ENCODE data around the gene FAT1.

The FAT1 gene

DNA sequence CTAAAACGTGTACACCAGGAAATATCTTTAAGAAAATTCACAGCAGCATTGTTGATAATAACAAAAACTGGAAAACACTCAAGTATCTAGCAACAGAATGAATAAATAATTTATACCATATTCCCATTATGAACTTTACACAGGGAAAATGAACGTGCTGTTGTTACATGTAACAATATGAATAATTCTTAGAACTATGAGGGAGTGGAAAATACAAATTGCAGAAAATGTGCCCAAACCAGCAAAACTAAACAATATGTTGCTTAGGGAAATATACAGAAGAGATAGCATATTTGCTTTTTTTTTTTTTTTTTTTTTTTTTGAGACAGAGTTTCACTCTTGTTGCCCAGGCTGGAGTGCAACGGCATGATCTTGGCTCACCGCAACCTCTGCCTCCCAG lies 14.8 kb upstream of the FAT1 start:
- H3K4me3 ChIP-seq (ENCODE audit: low read depth, low read length): no peak overlapping the region
- TF ChIP-seq, protein P1, sequence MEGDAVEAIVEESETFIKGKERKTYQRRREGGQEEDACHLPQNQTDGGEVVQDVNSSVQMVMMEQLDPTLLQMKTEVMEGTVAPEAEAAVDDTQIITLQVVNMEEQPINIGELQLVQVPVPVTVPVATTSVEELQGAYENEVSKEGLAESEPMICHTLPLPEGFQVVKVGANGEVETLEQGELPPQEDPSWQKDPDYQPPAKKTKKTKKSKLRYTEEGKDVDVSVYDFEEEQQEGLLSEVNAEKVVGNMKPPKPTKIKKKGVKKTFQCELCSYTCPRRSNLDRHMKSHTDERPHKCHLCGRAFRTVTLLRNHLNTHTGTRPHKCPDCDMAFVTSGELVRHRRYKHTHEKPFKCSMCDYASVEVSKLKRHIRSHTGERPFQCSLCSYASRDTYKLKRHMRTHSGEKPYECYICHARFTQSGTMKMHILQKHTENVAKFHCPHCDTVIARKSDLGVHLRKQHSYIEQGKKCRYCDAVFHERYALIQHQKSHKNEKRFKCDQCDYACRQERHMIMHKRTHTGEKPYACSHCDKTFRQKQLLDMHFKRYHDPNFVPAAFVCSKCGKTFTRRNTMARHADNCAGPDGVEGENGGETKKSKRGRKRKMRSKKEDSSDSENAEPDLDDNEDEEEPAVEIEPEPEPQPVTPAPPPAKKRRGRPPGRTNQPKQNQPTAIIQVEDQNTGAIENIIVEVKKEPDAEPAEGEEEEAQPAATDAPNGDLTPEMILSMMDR (IDR thresholded peaks at IDR 0.05; ENCODE audit: low read depth, low read length): no peak

- TF ChIP-seq, protein P1 (IDR thresholded peaks at IDR 0.05; ENCODE audit: low read depth, low read length): no peak
- H3K4me3 ChIP-seq (ENCODE audit: low read depth, low read length): no peak overlapping the region
Measured at GRCh38 chr4:186737427-186737826, 13.8 kb upstream of the FAT1 start.

- TF ChIP-seq, protein P1 (IDR thresholded peaks at IDR 0.05; ENCODE audit: low read depth, low read length): no peak
- no peak overlapping the region for H3K4me3 ChIP-seq (ENCODE audit: low read depth, low read length)
Measured at GRCh38 chr4:186736466-186736865, 12.8 kb upstream of the FAT1 start.

- TF ChIP-seq, protein P1 (IDR thresholded peaks at IDR 0.05; ENCODE audit: low read depth, low read length): no peak
- H3K4me3 ChIP-seq (ENCODE audit: low read depth, low read length): no peak overlapping the region
Measured at GRCh38 chr4:186734251-186734650, 10.6 kb upstream of the FAT1 start.

- H3K4me3 ChIP-seq (ENCODE audit: low read depth, low read length): no peak overlapping the region
- TF ChIP-seq, protein P1 (IDR thresholded peaks at IDR 0.05; ENCODE audit: low read depth, low read length): no peak
Measured at GRCh38 chr4:186733778-186734177, 10.1 kb upstream of the FAT1 start.

DNA sequence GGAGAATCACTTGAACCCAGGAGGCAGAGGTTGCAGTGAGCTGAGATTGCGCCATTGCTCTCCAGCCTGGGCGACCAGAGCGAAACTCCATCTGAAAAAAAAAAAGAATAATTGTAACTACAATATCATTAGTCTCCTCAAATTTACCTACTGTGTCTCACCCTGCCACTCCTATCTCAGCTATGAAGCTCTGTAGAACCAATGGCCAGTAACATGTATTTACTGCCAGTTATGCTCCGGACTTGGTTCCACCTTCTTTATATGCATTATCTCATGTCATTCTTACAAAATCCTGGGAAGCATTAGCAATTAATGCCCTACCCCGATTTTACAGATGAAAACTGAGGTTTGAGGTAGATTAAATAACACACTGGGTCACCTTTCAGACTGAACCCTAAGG lies 7.0 kb upstream of the FAT1 start:
- TF ChIP-seq, protein P1 (IDR thresholded peaks at IDR 0.05; ENCODE audit: low read depth, low read length): no peak
- H3K4me3 ChIP-seq (ENCODE audit: low read depth, low read length): no peak overlapping the region

DNA sequence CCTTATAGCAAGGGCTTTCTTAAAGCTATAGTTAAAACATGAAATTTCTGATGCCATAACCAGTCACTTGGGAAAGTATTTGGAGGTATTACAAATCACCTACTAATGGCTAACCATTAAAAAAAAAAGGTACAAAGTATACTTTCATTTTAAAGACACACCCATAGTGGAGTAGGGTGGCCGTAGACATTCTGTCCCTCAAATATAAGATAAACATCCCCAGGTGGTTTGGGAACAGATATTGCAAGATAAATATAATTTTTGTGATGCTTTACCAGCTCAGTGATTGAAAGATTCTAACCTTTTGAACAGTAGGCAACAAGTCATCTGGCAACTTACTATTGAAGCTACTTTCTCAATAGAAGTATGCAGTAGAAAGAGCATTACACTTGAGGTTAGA lies 6.2 kb upstream of the FAT1 start:
- TF ChIP-seq, protein P1 (IDR thresholded peaks at IDR 0.05; ENCODE audit: low read depth, low read length): no peak
- H3K4me3 ChIP-seq (ENCODE audit: low read depth, low read length): no peak overlapping the region

Data from WI38 (cell line).